Measurements from ENCODE around the gene GET4. TPM values are rescaled to one million over a fixed set of nuclear protein-coding genes. Genes with fewer than 3 reads are reported as not detected.
"Not testable (repeated sequence)": the region's sequence is repeated elsewhere in the genome, so short reads cannot be mapped to it uniquely, and the experiment has no call there.

The GET4 gene
- total RNA-seq, 2 experiments from 2014 or later: 84.4 to 96.4 TPM

GRCh38 chr7:940599-941408, 64.5 kb downstream of the GET4 start:
- DNase-seq (peak in 1 of 14 experiments; percentile 46), ATAC-seq (ENCODE audit: poor library complexity) (no peak)
- Histone ChIP-seq H3K36me3 (ENCODE audit: insufficient read depth, low read length) (no peaks in the 10 kb centered on the region), H3K27ac (ENCODE audit: low read depth in 1 of 2, low read length in 2 of 2) (no peak overlapping the region), H3K4me3 (ENCODE audit: low read length) (no peak overlapping the region), H3K4me1 (ENCODE audit: insufficient read depth, low read length) (peaks cover 8% of the 10 kb centered on the region), H3K27me3 (ENCODE audit: control insufficient read depth in 1 of 2, insufficient read depth in 2 of 2, low read length in 2 of 2) (no peaks in the 10 kb centered on the region), H3K9me3 (ENCODE audit: control insufficient read depth in 1 of 2, insufficient read depth in 1 of 2, low read length in 2 of 2) (peaks cover 0 to 5% of the 10 kb centered on the region in 2 experiments)
- Mint-ChIP-seq H3K9me3 (no peaks in the 10 kb centered on the region), H3K4me3 (no peak overlapping the region), H3K4me1 (ENCODE audit: low read depth) (no peaks in the 10 kb centered on the region), H3K27me3 (peaks cover 5% of the 10 kb centered on the region), H3K27ac (no peak overlapping the region), H3K36me3 (ENCODE audit: low read depth) (no peaks in the 10 kb centered on the region)
- ChIA-PET CTCF (interaction anchor here (0.9 to 1.1 kb wide), 2 partner anchors 52 to 53 kb away, joined by 3 read pairs; no protein-coding TSS in a partner anchor), POLR2A (no interaction called here)
- TF ChIP-seq, protein P1, sequence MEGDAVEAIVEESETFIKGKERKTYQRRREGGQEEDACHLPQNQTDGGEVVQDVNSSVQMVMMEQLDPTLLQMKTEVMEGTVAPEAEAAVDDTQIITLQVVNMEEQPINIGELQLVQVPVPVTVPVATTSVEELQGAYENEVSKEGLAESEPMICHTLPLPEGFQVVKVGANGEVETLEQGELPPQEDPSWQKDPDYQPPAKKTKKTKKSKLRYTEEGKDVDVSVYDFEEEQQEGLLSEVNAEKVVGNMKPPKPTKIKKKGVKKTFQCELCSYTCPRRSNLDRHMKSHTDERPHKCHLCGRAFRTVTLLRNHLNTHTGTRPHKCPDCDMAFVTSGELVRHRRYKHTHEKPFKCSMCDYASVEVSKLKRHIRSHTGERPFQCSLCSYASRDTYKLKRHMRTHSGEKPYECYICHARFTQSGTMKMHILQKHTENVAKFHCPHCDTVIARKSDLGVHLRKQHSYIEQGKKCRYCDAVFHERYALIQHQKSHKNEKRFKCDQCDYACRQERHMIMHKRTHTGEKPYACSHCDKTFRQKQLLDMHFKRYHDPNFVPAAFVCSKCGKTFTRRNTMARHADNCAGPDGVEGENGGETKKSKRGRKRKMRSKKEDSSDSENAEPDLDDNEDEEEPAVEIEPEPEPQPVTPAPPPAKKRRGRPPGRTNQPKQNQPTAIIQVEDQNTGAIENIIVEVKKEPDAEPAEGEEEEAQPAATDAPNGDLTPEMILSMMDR (IDR thresholded peaks at IDR 0.05): no peak
- intact Hi-C loops (cut with DNase I, micrococcal nuclease): no loop called here

GRCh38 chr7:943793-944192, 67.4 kb downstream of the GET4 start:
- H3K27ac ChIP-seq (ENCODE audit: low read depth in 1 of 2, low read length in 2 of 2); ATAC-seq (ENCODE audit: poor library complexity); H3K4me3 Mint-ChIP-seq; H3K4me1 Mint-ChIP-seq (ENCODE audit: low read depth); DNase-seq; CTCF ChIA-PET; H3K27me3 Mint-ChIP-seq; intact Hi-C loops (cut with DNase I, micrococcal nuclease); H3K4me1 ChIP-seq (ENCODE audit: insufficient read depth, low read length); H3K27ac Mint-ChIP-seq; H3K9me3 Mint-ChIP-seq; H3K36me3 Mint-ChIP-seq (ENCODE audit: low read depth); H3K9me3 ChIP-seq (ENCODE audit: control insufficient read depth in 1 of 2, insufficient read depth in 1 of 2, low read length in 2 of 2); H3K36me3 ChIP-seq (ENCODE audit: insufficient read depth, low read length); H3K4me3 ChIP-seq (ENCODE audit: low read length); H3K27me3 ChIP-seq (ENCODE audit: control insufficient read depth in 1 of 2, insufficient read depth in 2 of 2, low read length in 2 of 2): not testable (repeated sequence)
- POLR2A ChIA-PET: interaction anchor here (1.0 kb wide), 1 partner anchor 20 kb away, joined by 3 read pairs; no protein-coding TSS in a partner anchor

GRCh38 chr7:944744-945143, 68.4 kb downstream of the GET4 start:
- H3K27ac ChIP-seq (ENCODE audit: low read depth in 1 of 2, low read length in 2 of 2): no peak overlapping the region
- no peak overlapping the region for H3K4me3 ChIP-seq (ENCODE audit: low read length)
- H3K27me3 ChIP-seq (ENCODE audit: control insufficient read depth in 1 of 2, insufficient read depth in 2 of 2, low read length in 2 of 2): no peaks in the 10 kb centered on the region
- peaks cover 5% of the 10 kb centered on the region for H3K27me3 Mint-ChIP-seq
- no peaks in the 10 kb centered on the region for H3K36me3 Mint-ChIP-seq (ENCODE audit: low read depth)
- ChIA-PET POLR2A (no interaction called here), CTCF (no interaction called here)
- DNase-seq (no peak), ATAC-seq (ENCODE audit: poor library complexity) (no peak)
- peaks cover 0 to 5% of the 10 kb centered on the region in 2 experiments for H3K9me3 ChIP-seq (ENCODE audit: control insufficient read depth in 1 of 2, insufficient read depth in 1 of 2, low read length in 2 of 2)
- intact Hi-C loops (cut with DNase I, micrococcal nuclease): no loop called here
- no peak overlapping the region for H3K27ac Mint-ChIP-seq
- no peaks in the 10 kb centered on the region for H3K4me1 ChIP-seq (ENCODE audit: insufficient read depth, low read length)
- no peak overlapping the region for H3K4me3 Mint-ChIP-seq
- TF ChIP-seq, protein P1 (IDR thresholded peaks at IDR 0.05): no peak
- no peaks in the 10 kb centered on the region for H3K9me3 Mint-ChIP-seq
- H3K36me3 ChIP-seq (ENCODE audit: insufficient read depth, low read length): no peaks in the 10 kb centered on the region
- no peaks in the 10 kb centered on the region for H3K4me1 Mint-ChIP-seq (ENCODE audit: low read depth)

All from CD4-positive, alpha-beta T cell (primary cell).